ENCODE data around the gene APOD.
"Not testable (repeated sequence)": the region's sequence is repeated elsewhere in the genome, so short reads cannot be mapped to it uniquely, and the experiment has no call there.

- TF ChIP-seq EZH2 (IDR thresholded peaks at IDR 0.05; ENCODE audit: borderline replicate concordance, low read depth, low read length, poor library complexity, severe bottlenecking); CTCF (conservative IDR thresholded peaks at IDR 0.05; ENCODE audit: low read depth, low read length): not testable (repeated sequence)
Measured at GRCh38 chr3:195615952-195616537, 32.3 kb upstream of the APOD start.

All from A673 (cell line).